K562 (cell line): Measurements from ENCODE around the gene TPX2. TPM values are rescaled to one million over a fixed set of nuclear protein-coding genes. Genes with fewer than 3 reads are reported as not detected.

Experiments
- CHCHD3 ChIP-seq: fragments of 250-450 bp; sonication (Bioruptor Pico); IDR thresholded peaks from 2 replicates; pipeline ENCODE4 v2.1.2; 2022; ENCODE audit warnings: mild to moderate bottlenecking
- CHD1 ChIP-seq: fragments of 200-600 bp; sonication (generic); IDR thresholded peaks from one replicate; pipeline ENCODE4 v1.6.1; 2012; ENCODE audit warnings: mild to moderate bottlenecking, moderate library complexity, low read length, inconsistent platforms
- HNRNPH1 ChIP-seq: fragments of 200-400 bp; formaldehyde crosslinking; optimal IDR thresholded peaks from 2 replicates; pipeline ENCODE3; 2017; ENCODE audit warnings: low read depth, mild to moderate bottlenecking, low read length, moderate library complexity
- KLF16 ChIP-seq: IDR thresholded peaks from 2 replicates; pipeline ENCODE4 v1.6.1; 2016; ENCODE audit warnings: antibody characterized with exemption
- RAD21 ChIP-seq, 2 experiments: fragments of 250-450 bp in 1 of 2; fragments of 450-650 bp in 1 of 2; sonication (Bioruptor Pico) in 1 of 2; formaldehyde crosslinking in 1 of 2; IDR thresholded peaks in 1 of 2; conservative IDR thresholded peaks in 1 of 2; 2 replicates each; pipeline versions ENCODE4 v1.4.0 to v1.8.0; 2020 to 2022; ENCODE audit warnings: mild to moderate bottlenecking in 2 of 2, moderate library complexity in 1 of 2
- RBM34 ChIP-seq: fragments of 200-400 bp; formaldehyde crosslinking; IDR thresholded peaks from 2 replicates; pipeline ENCODE4 v1.6.1; 2018; ENCODE audit warnings: low read length, borderline replicate concordance; ENCODE audit not compliant: insufficient read depth
- U2AF2 ChIP-seq: fragments of 200-400 bp; formaldehyde crosslinking; optimal IDR thresholded peaks from 2 replicates; pipeline ENCODE3; 2017; ENCODE audit warnings: low read depth, mild to moderate bottlenecking, low read length
- ZFP1 ChIP-seq: fragments of 450-650 bp; formaldehyde crosslinking; IDR thresholded peaks from 2 replicates; pipeline ENCODE4 v1.4.0; 2020; ENCODE audit warnings: mild to moderate bottlenecking, mixed read lengths
- ZKSCAN1 ChIP-seq: fragments of 150-350 bp; IDR thresholded peaks from 2 replicates; pipeline ENCODE4 v1.6.1; 2016; ENCODE audit warnings: low read depth, low read length
- ZNF408 ChIP-seq: fragments of 250-450 bp; sonication (Bioruptor Pico); IDR thresholded peaks from 2 replicates; pipeline ENCODE4 v1.4.0; 2020; ENCODE audit warnings: low read depth, mild to moderate bottlenecking, moderate library complexity
- ZNF584 ChIP-seq: fragments of 200-800 bp; sonication (Bioruptor generic); IDR thresholded peaks from 2 replicates; pipeline ENCODE4 v1.6.1; 2016; ENCODE audit warnings: low read depth, mild to moderate bottlenecking, missing genetic modification characterization, missing compliant biosample characterization
- polyA plus RNA-seq, 8 experiments: library from polyadenylated mRNA; depleted of rRNA in 4 of 8; stranded (reverse) in 5 of 8; unstranded in 3 of 8; fragments of >200 nt; fragmentation: Nextera tagmentation in 2 of 8; fragmentation: Illumina TruSeq in 1 of 8; extraction: Ambion mirVana in 2 of 8; extraction: Trizol in 1 of 8; gene quantifications; 2 replicates each; pipeline versions ENCODE4 v1.2.1 to v1.2.3, GENCODE V29; 2011 to 2014; ENCODE audit warnings: inconsistent platforms in 1 of 8, missing spikeins in 1 of 8
- total RNA-seq, 7 experiments: library from RNA; depleted of rRNA in 6 of 7; stranded (reverse); fragments of >200 nt in 6 of 7; fragmentation: Illumina TruSeq in 2 of 7; extraction: Trizol in 2 of 7; gene quantifications; 2 replicates each; pipeline versions ENCODE4 v1.2.1 to v1.2.3, GENCODE V29; 2011 to 2021; ENCODE audit warnings: low replicate concordance in 1 of 7
- TF ChIP-seq, protein P1 (sequence below): sonication (generic); formaldehyde crosslinking; IDR thresholded peaks from 2 replicates; pipeline ENCODE4 v1.8.0; 2022; ENCODE audit warnings: mild to moderate bottlenecking, low read depth, missing genetic modification reagents
- TF ChIP-seq, protein P2 (sequence below): fragments of 250-450 bp; sonication (Bioruptor Pico); IDR thresholded peaks from 2 replicates; pipeline ENCODE4 v1.9.0; 2021; ENCODE audit warnings: mild to moderate bottlenecking
- TF ChIP-seq, protein P3 (sequence below): IDR thresholded peaks from 2 replicates; pipeline ENCODE4 v1.6.1; 2014; ENCODE audit warnings: antibody characterized with exemption
- TF ChIP-seq, protein P4 (sequence below), 2 experiments: fragments of 450-650 bp in 1 of 2; sonication (generic) in 1 of 2; formaldehyde crosslinking in 1 of 2; IDR thresholded peaks in 1 of 2; conservative IDR thresholded peaks in 1 of 2; 2 replicates each; pipeline versions ENCODE4 v1.6.1 to v1.8.1; 2016 to 2023; ENCODE audit warnings: mild to moderate bottlenecking in 2 of 2, moderate library complexity in 2 of 2, inconsistent platforms in 1 of 2, missing genetic modification reagents in 1 of 2
- TF ChIP-seq, protein P5 (sequence below): sonication (generic); formaldehyde crosslinking; IDR thresholded peaks from 2 replicates; pipeline ENCODE4 v1.8.0; 2023; ENCODE audit warnings: mild to moderate bottlenecking, missing genetic modification reagents
- TF ChIP-seq, protein P6 (sequence below): sonication (generic); formaldehyde crosslinking; IDR thresholded peaks from 2 replicates; pipeline ENCODE4 v1.8.1; 2023; ENCODE audit warnings: mild to moderate bottlenecking, missing genetic modification reagents

TPX2 gene
- total and polyA plus RNA-seq, 9 of the 15 experiments (the other 6 are each of a cell fraction or from before 2014, with no cell fraction given), result 48.0 to 241 (median 133) TPM

DNA sequence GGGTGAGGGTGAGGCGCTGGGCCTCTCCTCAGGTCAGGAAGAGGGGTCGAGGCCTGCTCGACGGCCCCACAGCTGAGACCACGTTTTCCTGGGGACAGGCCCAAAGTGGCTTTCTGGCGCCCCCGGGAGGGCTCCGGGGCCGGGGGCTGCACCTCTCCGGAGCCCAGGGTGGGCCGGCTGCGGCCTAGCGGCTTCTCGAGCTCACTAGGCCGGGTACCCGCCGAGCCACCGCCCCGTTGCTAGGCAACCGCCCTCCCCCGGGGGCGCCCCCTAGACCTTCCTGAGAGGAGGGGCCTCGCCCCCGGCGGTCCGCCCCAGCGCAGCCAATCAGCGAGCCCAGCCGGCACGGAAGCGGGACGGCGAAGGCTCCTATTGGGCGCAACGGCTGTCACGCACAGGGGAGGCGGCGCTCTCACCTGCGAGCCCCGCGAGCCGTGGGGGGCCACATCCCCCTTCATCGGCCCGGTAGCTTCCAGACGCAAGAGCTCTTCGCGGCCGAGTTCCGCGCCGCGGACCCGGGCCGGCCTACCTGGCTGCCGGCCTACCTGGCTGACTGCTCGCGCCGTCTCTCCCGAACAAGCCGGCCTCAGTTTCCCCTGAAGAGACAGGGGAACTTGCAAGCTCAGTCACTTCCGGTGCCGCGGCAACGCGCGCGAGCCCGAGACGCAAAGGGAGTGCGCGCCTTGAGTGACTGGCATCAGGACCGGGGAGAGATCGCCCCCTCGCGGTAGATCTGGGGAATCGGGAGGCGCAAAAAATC, 15.6 kb upstream of the TPX2 start (continued):
- TF ChIP-seq, protein P1, sequence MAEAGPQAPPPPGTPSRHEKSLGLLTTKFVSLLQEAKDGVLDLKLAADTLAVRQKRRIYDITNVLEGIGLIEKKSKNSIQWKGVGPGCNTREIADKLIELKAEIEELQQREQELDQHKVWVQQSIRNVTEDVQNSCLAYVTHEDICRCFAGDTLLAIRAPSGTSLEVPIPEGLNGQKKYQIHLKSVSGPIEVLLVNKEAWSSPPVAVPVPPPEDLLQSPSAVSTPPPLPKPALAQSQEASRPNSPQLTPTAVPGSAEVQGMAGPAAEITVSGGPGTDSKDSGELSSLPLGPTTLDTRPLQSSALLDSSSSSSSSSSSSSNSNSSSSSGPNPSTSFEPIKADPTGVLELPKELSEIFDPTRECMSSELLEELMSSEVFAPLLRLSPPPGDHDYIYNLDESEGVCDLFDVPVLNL, result 0 out of 2 replicates have a peak, but pooled peaks have one; percentile 36
- TF ChIP-seq U2AF2 (no peak), HNRNPH1 (no peak), KLF16 (no peak), CHCHD3 (CRISPR knock-in tag) (no peak), ZNF408 (no peak), ZKSCAN1 (no peak; the same call in 1 of the 2 replicates), ZNF584 (CRISPR knock-in tag) (0 out of 2 replicates have a peak, but pooled peaks have one; percentile 16), ZFP1 (no peak), CHD1 (no peak), RAD21 (CRISPR knock-in tag; conservative IDR thresholded peaks at IDR 0.05 in 1 of 2, IDR thresholded peaks at IDR 0.05 in 1 of 2) (peak; percentile 95 to 97), RBM34 (0 out of 2 replicates have a peak, but pooled peaks have one; percentile 76)
- TF ChIP-seq, protein P2, sequence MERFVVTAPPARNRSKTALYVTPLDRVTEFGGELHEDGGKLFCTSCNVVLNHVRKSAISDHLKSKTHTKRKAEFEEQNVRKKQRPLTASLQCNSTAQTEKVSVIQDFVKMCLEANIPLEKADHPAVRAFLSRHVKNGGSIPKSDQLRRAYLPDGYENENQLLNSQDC, result no peak
- TF ChIP-seq, protein P3, sequence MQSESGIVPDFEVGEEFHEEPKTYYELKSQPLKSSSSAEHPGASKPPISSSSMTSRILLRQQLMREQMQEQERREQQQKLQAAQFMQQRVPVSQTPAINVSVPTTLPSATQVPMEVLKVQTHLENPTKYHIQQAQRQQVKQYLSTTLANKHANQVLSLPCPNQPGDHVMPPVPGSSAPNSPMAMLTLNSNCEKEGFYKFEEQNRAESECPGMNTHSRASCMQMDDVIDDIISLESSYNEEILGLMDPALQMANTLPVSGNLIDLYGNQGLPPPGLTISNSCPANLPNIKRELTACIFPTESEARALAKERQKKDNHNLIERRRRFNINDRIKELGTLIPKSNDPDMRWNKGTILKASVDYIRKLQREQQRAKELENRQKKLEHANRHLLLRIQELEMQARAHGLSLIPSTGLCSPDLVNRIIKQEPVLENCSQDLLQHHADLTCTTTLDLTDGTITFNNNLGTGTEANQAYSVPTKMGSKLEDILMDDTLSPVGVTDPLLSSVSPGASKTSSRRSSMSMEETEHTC, result no peak
- TF ChIP-seq, protein P4, sequence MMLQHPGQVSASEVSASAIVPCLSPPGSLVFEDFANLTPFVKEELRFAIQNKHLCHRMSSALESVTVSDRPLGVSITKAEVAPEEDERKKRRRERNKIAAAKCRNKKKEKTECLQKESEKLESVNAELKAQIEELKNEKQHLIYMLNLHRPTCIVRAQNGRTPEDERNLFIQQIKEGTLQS (IDR thresholded peaks at IDR 0.05), result no peak
- TF ChIP-seq, protein P4 (CRISPR knock-in tag; conservative IDR thresholded peaks at IDR 0.05), result peak; percentile 79; the same call in 1 of the 2 replicates
- TF ChIP-seq, protein P5, sequence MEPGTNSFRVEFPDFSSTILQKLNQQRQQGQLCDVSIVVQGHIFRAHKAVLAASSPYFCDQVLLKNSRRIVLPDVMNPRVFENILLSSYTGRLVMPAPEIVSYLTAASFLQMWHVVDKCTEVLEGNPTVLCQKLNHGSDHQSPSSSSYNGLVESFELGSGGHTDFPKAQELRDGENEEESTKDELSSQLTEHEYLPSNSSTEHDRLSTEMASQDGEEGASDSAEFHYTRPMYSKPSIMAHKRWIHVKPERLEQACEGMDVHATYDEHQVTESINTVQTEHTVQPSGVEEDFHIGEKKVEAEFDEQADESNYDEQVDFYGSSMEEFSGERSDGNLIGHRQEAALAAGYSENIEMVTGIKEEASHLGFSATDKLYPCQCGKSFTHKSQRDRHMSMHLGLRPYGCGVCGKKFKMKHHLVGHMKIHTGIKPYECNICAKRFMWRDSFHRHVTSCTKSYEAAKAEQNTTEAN (CRISPR knock-in tag), result no peak
- TF ChIP-seq, protein P6, sequence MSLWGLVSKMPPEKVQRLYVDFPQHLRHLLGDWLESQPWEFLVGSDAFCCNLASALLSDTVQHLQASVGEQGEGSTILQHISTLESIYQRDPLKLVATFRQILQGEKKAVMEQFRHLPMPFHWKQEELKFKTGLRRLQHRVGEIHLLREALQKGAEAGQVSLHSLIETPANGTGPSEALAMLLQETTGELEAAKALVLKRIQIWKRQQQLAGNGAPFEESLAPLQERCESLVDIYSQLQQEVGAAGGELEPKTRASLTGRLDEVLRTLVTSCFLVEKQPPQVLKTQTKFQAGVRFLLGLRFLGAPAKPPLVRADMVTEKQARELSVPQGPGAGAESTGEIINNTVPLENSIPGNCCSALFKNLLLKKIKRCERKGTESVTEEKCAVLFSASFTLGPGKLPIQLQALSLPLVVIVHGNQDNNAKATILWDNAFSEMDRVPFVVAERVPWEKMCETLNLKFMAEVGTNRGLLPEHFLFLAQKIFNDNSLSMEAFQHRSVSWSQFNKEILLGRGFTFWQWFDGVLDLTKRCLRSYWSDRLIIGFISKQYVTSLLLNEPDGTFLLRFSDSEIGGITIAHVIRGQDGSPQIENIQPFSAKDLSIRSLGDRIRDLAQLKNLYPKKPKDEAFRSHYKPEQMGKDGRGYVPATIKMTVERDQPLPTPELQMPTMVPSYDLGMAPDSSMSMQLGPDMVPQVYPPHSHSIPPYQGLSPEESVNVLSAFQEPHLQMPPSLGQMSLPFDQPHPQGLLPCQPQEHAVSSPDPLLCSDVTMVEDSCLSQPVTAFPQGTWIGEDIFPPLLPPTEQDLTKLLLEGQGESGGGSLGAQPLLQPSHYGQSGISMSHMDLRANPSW (CRISPR knock-in tag), result no peak
